GM18868 (cell line): ENCODE data around the gene SLC37A2.

Experiments
- ATAC-seq: cut with Tn5 transposase; IDR thresholded peaks from one replicate; pipeline ENCODE4 v1.9.1; 2021; ENCODE audit warnings: mild to moderate bottlenecking, moderate library complexity; ENCODE audit not compliant: unreplicated experiment

Gene SLC37A2

DNA sequence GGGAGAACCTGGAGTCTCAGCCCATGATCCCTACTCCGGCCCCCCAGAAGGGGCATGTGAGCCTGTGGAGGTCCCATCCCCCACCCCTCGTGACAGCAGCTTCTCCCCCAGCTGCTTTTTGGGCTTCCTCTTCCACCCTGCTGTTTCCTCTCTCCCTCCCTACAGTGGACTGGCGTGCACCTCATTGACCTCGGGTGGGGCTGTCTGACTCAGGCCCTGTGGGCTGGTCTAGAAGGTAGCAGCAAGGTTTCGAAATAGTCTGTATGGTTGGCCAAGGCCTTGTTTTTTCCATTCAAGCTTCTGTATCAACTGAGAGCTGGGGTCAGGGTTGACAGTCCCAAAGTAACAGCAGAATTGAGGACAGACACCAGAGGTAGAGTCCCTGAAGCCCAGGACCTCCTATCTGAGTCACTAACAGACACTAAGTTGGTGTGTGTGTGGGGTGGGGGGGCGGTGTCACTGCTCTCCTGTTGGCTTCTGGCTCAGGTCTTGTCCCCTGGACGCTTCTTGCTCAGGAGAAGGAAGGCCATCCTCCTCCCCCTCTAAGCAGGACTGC is 7.7 kb downstream of the SLC37A2 start:
- peak; percentile 54 for ATAC-seq

DNA sequence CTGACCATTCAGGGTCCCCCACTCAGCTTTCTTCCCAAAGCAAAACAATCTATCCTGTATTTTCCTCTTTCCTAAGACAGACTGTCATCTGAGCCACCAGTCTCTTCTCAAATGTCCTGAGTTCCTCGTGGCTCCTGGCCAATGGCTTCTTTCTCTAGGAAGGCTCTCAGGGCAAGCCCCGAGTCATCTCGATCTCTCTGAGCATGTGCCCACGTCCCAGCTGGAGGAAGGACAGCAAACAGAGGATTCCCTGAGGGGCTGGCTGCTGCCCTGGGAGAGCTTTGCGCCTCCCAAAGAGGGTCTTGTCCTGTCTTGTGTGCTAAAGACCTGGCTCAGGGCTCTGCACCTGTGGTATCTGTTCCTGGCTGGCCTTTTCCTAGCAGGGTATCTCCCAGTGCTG is 8.3 kb downstream of the SLC37A2 start:
- no peak for ATAC-seq

DNA sequence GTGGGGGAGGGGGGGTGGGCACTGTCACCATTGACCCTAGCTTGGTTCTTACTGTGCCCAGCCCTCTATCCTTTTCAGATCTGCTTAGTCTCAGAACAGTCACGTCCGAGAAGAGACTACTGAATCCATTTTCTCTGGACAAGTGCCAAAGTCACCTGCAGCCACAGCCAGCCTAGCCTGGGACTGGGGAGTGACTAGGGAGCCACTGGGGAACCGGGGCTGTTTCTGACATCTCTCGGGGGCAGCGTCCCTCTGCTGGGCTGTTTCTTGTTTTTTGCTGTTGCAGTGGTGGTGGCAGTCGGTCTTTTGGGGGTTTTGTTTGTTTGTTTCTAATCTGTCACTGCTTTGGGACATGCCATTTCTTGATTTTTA is 8.7 kb downstream of the SLC37A2 start:
- no peak for ATAC-seq

DNA sequence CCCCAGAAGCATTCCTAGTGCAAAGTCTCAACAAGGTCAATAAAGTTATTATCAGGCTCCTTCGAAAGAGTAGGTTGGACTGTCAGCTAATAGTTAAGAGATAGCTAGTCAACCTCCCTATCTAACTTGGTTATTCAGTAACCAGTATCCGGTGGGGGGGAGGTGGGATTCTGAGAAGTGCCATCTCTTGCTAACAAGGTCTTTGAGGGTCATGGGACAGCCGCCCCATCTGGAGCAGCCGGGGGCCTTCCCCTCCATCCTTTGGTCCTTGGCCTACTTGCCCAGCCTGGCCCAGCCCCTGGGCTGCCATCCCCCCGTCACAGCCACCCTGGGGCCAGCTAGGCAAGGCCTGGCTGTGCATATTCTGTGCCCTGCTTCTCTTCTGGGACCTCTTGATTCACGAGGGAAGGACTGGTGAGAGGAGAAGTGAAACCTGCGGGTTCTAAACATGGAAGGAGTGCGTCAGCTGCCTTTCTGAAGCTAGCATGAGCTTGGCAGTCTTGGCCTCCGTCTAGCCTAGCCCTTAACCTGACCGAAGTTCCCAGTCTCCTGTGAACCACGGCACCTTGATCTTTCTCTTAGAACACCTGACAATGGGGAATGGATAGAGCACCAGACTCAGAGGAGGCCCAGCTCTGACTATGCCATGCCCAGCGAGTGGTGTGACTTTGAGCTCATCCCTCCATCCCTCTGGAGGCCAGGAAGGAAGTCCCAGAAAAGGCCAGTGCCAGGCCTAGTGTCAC is 9.3 kb downstream of the SLC37A2 start:
- peak; percentile 88 for ATAC-seq

DNA sequence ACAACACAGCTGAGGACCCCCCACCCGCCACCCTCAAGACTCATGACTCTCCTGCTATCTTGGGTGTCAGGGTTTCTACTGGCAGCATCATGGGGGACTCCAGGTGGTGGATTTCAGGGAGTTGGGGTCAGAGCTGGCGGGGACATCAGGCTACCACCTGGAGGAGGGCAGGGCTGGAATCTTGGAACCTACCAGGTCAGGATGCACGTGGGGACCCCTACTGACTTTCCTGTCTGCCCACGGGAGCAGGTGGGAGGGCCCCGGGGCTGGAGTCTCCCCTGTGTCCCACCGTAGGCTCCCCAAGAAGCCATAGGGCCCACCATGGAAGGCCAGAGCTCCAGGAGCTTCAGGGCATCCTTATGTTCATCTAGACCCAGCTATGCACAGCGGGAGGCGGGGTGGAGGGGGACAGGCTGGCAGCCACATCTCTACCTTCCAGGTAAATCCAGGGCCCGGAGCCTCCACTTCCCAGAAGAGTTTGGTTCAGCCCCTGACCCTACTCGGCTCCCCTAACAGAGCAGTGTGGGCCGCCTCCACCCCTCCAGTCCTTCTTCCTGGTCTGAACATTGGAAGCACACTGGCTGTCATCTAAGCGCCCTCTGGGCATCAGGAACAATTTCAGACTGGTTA is 10.0 kb downstream of the SLC37A2 start:
- no peak for ATAC-seq

DNA sequence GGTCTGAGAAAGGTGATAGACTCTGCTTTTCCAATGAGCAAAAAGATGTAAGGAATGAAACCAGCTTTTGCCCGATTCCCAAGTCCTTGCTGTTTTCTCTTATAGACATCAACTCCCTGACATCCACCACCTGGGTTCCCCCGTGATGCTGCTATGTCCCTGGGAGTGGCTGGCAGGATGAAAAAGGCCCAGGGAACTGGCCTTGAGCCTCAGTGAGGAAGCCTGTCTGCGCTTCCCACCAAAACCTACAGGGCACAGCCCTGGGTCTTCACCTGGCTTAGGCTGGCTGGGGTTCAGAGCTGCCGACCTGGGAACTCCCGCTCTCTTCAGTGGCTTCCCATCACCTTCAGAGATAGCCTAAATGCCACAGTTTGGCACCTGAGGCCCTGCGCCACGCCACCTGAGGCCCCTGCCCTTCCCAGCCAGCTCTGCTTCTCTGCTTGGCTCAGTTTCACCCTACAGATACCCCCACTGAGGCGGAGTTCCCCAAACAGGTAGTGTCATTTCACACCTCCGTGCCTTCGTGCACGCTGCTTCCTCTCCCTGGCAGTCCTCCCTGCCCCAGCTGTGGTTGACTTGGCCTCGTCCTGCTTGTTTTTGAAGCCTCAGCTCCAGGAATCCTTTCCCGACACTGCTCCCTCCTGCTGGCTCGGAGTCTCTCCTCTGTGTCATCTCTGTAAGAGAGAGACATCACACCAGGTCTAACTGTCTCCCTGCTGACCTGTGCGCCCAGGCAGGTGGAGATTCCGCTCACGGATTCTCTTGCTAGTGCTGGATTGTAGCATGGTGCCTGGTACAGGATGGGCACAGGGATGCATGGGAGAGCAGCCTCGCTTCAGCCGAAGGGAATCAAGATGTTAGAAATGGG is 10.7 kb downstream of the SLC37A2 start:
- ATAC-seq: no peak

DNA sequence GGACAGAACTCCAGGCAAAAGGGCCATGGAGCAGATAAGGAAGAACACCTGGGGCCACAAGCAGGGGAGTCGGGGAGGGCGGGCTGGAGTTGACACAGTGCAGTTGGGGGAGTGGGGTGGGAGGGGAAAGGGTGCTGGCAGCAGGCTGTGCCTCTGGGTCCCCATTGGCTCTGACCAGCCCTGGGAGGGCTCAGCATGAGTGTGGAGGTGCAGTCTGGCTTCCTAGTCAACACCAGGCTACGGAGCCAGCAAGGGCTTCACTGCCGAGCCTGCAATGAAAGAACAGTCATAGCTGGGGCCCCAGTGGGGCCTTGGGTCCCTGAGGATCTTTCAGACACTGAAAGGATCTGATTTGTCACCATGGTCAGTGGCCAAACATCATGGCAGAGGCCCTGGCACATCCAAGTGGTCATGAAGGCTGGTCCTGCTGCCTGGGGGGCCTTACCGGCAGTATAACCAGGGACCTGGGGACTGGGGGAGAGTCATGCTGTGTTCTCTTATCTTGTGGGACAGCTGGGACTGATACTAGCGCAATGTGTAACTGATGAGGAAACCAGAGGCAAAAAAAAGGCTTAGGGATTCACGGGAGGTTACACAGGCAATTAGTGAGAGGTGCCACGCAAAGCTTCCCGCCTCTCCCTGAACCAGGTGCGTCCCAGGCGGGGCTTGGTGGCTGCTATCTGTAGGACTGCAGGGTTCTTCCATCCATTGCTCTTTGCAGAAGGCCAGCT is 11.6 kb downstream of the SLC37A2 start:
- ATAC-seq: no peak

DNA sequence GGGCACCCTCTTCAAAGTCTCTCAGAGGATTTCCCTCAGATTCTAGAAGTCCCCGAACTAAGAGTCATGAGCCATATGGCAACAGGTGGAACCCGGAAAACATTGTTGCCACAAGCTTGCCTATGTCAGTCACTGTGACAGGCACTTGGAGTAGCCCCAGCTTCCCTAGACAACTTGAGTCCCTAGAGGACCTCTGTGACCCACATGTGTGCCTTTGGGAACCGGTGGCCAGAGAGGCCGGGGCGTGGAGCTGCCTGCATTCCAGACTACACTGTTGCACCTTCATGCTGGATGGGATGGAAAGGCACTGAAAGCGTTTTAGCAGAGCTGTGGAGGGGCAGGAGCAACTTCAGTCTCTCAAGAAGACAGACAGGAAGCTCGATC is 12.1 kb downstream of the SLC37A2 start:
- no peak for ATAC-seq

DNA sequence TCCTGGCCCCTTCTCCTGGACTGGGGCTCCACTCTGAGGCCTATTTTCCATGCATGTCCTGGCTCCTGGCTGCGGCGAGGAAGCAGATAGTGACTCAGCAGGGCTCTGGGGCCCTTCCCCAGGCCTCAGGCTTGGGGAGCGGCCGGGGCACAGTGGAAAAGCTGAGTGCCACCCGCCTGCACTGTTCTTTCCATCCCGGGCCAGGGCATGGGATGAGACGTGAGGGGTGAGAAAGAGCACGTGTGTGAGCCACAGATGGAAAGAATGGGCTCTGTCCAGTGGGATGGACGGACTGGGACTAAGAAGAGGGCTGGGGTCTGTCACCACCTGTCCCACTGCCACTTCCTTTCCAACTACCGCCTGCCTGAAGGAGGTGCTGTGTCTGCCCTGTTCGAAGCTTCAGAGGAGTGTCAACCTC is 12.8 kb downstream of the SLC37A2 start:
- ATAC-seq: no peak

DNA sequence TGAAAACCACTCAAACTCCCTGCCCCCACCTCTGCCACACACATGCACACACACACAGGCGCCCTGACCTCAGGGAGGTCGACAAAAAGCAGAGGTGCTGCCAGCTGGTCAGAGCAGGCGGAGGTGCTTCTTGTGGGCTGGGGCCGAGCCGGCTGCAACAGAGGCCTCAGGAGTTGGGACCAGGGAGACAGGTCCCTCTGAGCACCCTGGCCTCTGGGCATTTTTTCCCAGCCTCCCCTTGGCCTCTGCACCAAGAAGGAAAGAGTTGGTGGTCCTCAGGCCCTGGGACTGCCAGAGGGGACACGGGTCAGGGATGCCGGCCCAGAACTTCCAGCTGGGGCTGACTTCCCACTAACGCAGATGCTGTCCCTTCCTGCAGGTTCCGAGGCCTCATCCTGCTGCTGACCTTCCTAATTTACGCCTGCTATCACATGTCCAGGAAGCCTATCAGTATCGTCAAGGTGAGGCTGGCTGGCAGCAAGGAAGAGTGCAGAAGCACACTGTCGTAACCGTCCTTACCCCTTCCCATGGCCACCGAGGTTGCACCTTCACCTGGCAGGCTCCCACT is 13.4 kb downstream of the SLC37A2 start:
- ATAC-seq: no peak

DNA sequence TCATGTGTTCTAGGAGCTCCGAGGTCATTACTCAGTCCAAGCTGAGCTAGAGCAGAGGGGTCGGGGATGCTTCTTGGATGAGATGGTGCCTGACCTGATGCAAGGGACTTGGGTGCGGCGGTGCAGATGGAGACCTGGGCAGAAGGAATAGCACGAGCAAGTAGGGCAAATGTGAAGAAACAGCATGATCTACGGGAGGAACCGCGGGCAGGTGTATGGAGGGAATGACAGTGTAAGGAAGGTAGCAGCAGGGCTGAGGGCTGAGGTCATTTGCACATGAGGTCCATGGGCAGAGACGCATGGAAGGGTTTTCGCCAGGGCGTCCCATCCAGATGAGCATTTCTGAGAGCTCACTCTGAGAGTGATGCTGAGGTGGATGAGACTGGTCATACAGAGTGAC is 14.9 kb downstream of the SLC37A2 start:
- ATAC-seq: no peak

DNA sequence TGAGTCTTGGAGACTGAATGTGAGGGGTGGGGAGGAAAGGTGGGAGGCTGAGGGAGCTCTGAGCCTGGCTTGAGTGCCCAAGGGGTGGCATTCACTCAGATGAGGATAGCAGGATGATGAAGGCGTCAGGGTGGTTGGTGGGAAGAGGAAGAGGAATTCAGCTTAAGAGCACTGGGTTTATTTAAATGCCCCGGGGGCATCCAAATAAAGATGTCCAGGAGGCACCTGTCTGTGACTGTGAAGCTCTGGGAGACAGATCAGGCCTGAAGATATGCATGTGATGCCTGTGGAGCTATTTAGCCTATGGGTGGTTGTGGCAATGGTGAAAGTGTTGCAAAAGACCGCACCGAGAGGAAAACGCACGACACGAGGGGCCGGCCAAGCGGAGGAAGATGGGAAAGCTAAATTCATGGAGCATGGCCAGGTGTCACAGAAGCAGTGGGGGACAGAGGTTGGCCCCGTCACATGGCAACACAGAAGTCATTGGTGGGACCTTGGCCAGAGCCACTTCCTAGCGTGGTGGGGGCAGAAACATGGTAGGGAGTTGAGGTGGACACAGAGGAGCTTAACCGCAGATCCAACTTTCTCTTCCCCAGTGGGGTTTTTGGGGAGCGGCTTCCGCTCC is 15.5 kb downstream of the SLC37A2 start:
- ATAC-seq: no peak

DNA sequence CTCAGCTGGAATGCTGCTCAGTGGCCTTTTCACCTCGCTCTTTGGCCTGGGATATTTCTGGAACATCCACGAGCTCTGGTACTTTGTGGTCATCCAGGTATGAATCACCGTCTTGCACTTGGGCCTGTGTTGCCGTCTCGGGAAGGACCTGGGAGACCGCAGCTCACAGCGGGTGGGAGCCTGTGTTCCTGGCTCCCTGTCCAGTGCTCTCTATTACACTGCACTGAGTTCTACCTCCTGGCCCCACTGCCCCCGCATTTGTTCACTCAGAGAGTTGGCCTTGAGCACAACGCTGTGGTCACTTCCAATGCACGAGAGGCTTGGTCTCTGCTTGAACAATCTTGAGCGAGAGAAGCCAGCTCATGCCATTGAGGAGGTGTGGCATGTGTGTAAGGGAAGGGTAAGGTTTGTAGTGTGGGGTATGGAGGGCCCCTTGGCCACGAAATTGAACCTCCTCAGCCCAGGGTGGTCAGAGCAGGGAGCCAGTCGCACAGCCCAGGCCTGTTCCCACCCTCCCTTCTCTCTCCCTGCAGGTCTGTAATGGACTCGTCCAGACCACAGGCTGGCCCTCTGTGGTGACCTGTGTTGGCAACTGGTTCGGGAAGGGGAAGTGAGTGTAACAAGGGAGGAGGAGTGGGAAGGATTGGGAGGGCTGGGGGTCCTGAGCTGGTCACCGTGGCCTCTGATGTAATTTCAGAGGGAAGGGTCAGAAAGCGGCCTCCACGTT is 16.2 kb downstream of the SLC37A2 start:
- no peak for ATAC-seq

DNA sequence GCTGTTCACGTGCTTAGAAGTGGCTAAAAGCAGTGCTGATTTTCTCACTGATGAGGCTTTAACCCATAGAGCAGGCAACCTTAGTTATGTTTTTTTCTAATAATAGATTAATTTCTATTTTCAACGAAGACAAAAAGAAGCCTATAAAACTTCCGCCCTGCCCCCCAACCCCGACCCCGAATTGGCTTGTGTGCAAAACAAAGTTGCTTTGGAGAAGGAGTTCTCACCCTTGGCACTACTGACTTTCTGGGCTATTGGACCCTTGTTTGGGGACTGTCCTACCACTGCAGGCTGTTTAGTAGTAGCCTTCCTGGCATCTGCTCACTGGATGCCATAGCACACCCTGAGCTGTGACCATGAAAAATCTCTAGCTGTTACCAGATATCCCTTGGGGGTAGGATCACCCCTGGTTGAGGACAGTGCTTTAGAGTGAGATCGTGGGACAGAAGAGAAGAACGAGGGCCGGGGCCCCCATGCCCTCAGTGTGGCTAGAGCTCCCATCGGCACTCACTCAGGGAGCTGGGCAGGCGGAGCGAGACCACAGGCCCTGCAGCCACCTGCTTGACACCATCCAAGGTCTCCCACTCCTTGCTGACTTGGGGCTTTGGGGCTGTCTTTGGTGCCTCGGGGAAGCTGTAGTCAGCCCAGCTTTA is 16.9 kb downstream of the SLC37A2 start:
- ATAC-seq: no peak

DNA sequence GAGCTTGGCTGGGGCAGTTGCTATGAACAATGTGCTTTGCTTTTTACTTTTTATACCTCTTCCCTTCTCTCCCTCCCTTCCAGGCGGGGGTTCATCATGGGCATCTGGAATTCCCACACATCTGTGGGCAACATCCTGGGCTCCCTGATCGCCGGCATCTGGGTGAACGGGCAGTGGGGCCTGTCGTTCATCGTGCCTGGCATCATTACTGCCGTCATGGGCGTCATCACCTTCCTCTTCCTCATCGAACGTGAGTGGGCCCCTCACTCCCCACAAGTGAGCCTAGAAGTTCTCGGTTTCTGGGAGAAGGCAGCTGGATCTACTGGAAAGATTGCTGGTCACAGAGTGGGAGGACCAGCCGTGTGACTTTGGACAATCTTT is 17.4 kb downstream of the SLC37A2 start:
- no peak for ATAC-seq

DNA sequence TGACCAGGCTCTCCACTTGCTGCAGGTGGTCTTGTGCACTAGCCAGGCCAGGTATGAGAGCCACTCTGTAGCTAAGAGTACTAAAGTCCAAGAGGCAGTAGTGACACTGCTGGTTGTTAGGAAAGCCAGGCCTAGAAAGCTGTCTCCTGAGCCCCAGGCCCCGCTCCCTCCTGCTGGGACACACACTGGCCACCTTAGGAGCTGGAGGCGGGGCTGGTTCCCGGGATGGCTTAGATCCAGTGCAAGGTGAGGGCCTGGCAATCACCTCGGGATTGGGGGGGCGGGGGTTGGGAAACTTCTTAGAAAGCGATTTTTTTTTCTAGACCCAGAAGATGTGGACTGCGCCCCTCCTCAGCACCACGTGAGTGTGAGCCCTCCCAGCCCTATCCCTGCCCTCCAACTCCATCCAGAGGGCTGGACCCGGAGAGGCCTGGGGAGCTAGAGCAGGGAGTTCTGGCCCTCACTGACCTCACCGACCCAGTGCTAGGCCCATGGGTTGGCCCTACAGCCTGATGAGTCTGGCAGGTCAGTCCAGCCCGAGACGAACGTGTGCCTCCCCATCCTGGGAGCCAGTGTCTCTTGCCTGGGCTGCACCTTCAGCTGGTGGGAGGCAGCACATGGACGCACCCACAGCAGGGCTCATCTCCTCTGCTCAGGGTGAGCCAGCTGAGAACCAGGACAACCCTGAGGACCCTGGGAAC is 18.1 kb downstream of the SLC37A2 start:
- ATAC-seq: no peak

DNA sequence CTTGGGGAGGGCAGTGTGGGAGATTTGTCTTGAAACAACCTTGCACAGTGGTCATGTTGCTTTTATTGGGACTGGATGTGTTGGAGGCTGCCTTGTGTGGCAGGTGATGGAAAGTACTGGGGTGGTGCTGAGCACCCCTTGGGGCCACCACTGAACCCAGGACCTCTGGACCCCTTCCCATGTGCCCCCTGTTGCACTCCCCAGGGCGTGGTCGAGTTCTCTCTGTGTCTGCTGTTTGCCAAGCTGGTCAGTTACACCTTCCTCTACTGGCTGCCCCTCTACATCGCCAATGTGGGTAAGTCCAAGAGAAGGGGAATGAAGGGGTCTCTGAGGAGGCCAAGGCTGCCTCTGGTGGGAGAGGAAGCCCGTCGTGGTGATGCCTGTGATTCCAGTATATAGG is 18.9 kb downstream of the SLC37A2 start:
- ATAC-seq: no peak

DNA sequence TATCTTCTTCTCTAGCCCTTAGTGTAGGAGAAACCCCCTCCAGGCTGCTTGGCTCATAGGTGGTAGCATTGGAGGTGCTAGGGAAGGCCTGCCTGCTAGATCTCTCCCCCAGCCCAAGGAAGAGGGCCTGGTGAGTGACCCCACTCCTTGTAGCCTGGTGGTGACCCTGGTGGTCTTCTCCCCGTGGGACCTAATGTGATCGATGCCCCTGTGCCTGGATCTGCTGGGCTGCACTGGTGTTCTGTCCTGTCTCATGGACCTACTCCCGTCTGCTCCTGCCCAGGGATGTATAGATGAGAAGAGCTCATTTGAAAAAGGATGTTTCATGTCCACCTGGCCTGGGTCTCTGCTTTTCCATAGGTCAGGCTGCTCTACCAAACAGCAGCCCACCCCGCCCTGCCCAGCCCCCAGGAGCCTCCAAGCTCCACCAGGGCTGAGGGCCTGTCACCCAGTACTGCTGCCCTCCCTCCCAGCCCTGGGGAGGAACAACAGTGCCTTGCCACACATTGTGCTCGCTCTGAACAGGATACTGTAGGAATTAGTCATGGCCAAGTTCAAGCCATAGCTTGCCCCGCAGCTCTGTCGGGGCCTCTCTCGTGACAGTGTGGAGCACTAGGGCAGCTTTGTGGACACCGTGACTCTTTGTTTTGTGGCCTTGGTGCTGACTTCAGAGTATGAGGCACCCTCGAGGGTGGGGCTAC is 19.7 kb downstream of the SLC37A2 start:
- no peak for ATAC-seq
